A549 (cell line): Measurements from ENCODE around the gene SFRP2. TPM values are rescaled to one million over a fixed set of nuclear protein-coding genes. Genes with fewer than 3 reads are reported as not detected.

Experiments used
- ATAC-seq, 2 experiments: fragments of 200-7000 bp in 1 of 2; fragments of >200 bp in 1 of 2; cut with Nextera tagmentation in 1 of 2; cut with Tn5 transposase in 1 of 2; 3 replicates each; pipeline versions ENCODE4 v1.8.0 to v1.9.1; 2018 to 2020; ENCODE audit warnings: mild to moderate bottlenecking in 1 of 2, moderate library complexity in 1 of 2
- CTCF ChIA-PET: fragments of 300-600 bp; sonication (Branson Sonifier 250); formaldehyde crosslinking; extraction: SDS; loops from one replicate; lab custom pipeline; 2021; ENCODE audit warnings: antibody characterized with exemption, inconsistent platforms; lab: Yijun Ruan, JAX
- POLR2A ChIA-PET: fragments of 350-600 bp; formaldehyde crosslinking; extraction: SDS; loops from one replicate; lab custom pipeline; 2021; ENCODE audit warnings: antibody characterized with exemption, inconsistent platforms; lab: Yijun Ruan, JAX
- DNase-seq, 2 experiments: peaks; one replicate each; pipeline versions ENCODE4 v3.0.0 to v3.0.0-alpha.2; 2011 to 2016; ENCODE audit warnings: low read depth in 1 of 2, low spot score in 1 of 2
- FAIRE-seq: peaks from 2 replicates; lab custom pipeline; 2011; peaks lifted over from hg19 to GRCh38; lab: Jason Lieb, UNC
- H3K27ac ChIP-seq, 2 experiments: fragments of >200 bp; sonication (Bioruptor Twin); formaldehyde crosslinking; 3 replicates each; pipeline ENCODE4 v1.5.1; 2016 to 2017
- H3K4me1 ChIP-seq: fragments of >200 bp; sonication (Bioruptor Twin); formaldehyde crosslinking; 3 replicates; pipeline ENCODE4 v1.6.1; 2016
- H3K4me2 ChIP-seq: fragments of >200 bp; sonication (Bioruptor Twin); formaldehyde crosslinking; 3 replicates; pipeline ENCODE4 v1.6.1; 2016
- H3K4me3 ChIP-seq: fragments of >200 bp; sonication (Bioruptor Twin); formaldehyde crosslinking; 3 replicates; pipeline ENCODE4 v1.5.1; 2016
- H3K9me3 ChIP-seq: fragments of >200 bp; sonication (Bioruptor Twin); formaldehyde crosslinking; 3 replicates; pipeline ENCODE4 v1.6.1; 2016
- ATOH8 ChIP-seq: fragments of 250-450 bp; sonication (Bioruptor Pico); IDR thresholded peaks from 2 replicates; pipeline ENCODE4 v1.5.0; 2020; ENCODE audit warnings: low read depth, mild to moderate bottlenecking, moderate library complexity
- BCL3 ChIP-seq: fragments of >200 bp; sonication (Bioruptor Twin); formaldehyde crosslinking; IDR thresholded peaks from 3 replicates; pipeline ENCODE4 v1.6.1; 2016
- CEBPB ChIP-seq, 2 experiments: fragments of >200 bp in 1 of 2; sonication (Bioruptor Twin) in 1 of 2; formaldehyde crosslinking in 1 of 2; IDR thresholded peaks; 2 replicates each; pipeline ENCODE4 v1.6.1; 2012 to 2016
- E2F6 ChIP-seq: IDR thresholded peaks from 2 replicates; pipeline ENCODE4 v1.6.1; 2012; ENCODE audit warnings: low read depth, borderline replicate concordance
- EP300 ChIP-seq, 2 experiments: fragments of >200 bp; sonication (Bioruptor Twin); formaldehyde crosslinking; IDR thresholded peaks; 2 replicates in 1 of 2; 3 replicates in 1 of 2; pipeline ENCODE4 v1.6.1; 2016 to 2017
- FOSB ChIP-seq: fragments of 250-450 bp; sonication (Bioruptor Pico); IDR thresholded peaks from 2 replicates; pipeline ENCODE4 v1.5.0; 2020; ENCODE audit warnings: mild to moderate bottlenecking, moderate library complexity
- FOXS1 ChIP-seq: fragments of 250-450 bp; sonication (Bioruptor Pico); IDR thresholded peaks from 2 replicates; pipeline ENCODE4 v1.5.0; 2020; ENCODE audit warnings: mild to moderate bottlenecking, moderate library complexity
- HDAC2 ChIP-seq: fragments of 200-600 bp; sonication (generic); IDR thresholded peaks from 2 replicates; pipeline ENCODE4 v1.6.1; 2016
- HEYL ChIP-seq: fragments of 250-450 bp; sonication (Bioruptor Pico); IDR thresholded peaks from 2 replicates; pipeline ENCODE4 v1.8.0; 2021; ENCODE audit warnings: mild to moderate bottlenecking, moderate library complexity
- HOXB13 ChIP-seq: fragments of 250-450 bp; sonication (Bioruptor Pico); IDR thresholded peaks from 2 replicates; pipeline ENCODE4 v1.5.0; 2020; ENCODE audit warnings: low read depth, mild to moderate bottlenecking, moderate library complexity
- MAFK ChIP-seq: fragments of 450-650 bp; IDR thresholded peaks from 2 replicates; pipeline ENCODE4 v1.6.1; 2014; ENCODE audit not compliant: partially characterized antibody
- MAX ChIP-seq: IDR thresholded peaks from 2 replicates; pipeline ENCODE4 v1.6.1; 2012
- MAZ ChIP-seq: fragments of 150-350 bp; IDR thresholded peaks from 2 replicates; pipeline ENCODE4 v1.6.1; 2014; ENCODE audit warnings: antibody characterized with exemption, low read depth, low read length, borderline replicate concordance
- NFE2L2 ChIP-seq: fragments of 150-350 bp; conservative IDR thresholded peaks from 2 replicates; pipeline ENCODE4 v1.6.1; 2014; ENCODE audit warnings: low read length
- NPAS2 ChIP-seq: fragments of 250-450 bp; sonication (Bioruptor Pico); IDR thresholded peaks from 2 replicates; pipeline ENCODE4 v1.8.0; 2022; ENCODE audit warnings: mild to moderate bottlenecking, moderate library complexity, borderline replicate concordance
- NR3C1 ChIP-seq: fragments of >200 bp; sonication (Bioruptor Twin); formaldehyde crosslinking; IDR thresholded peaks from 3 replicates; pipeline ENCODE4 v1.6.1; 2017
- PBX3 ChIP-seq: IDR thresholded peaks from 2 replicates; pipeline ENCODE4 v1.6.1; 2012
- POLR2A ChIP-seq: IDR thresholded peaks from 2 replicates; pipeline ENCODE4 v1.6.1; 2012; ENCODE audit warnings: mild to moderate bottlenecking, low read length
- POLR2AphosphoS2 ChIP-seq: conservative IDR thresholded peaks from 2 replicates; pipeline ENCODE4 v1.6.1; 2012; ENCODE audit warnings: low read length, improper control_type of control experiment, inconsistent platforms
- RAD21 ChIP-seq, 2 experiments: fragments of >200 bp in 1 of 2; sonication (Bioruptor Twin) in 1 of 2; formaldehyde crosslinking in 1 of 2; IDR thresholded peaks in 1 of 2; conservative IDR thresholded peaks in 1 of 2; 2 replicates in 1 of 2; 3 replicates in 1 of 2; pipeline ENCODE4 v1.6.1; 2012 to 2018; ENCODE audit warnings: inconsistent platforms in 1 of 2
- RARB ChIP-seq: fragments of 250-450 bp; sonication (Bioruptor Pico); IDR thresholded peaks from 2 replicates; pipeline ENCODE4 v1.8.0; 2021; ENCODE audit warnings: mild to moderate bottlenecking, moderate library complexity
- REST ChIP-seq: fragments of 200-600 bp; sonication (generic); IDR thresholded peaks from 2 replicates; pipeline ENCODE4 v1.6.1; 2016; ENCODE audit warnings: antibody characterized with exemption, mild to moderate bottlenecking, moderate library complexity
- RNF2 ChIP-seq: fragments of 200-600 bp; sonication (generic); IDR thresholded peaks from 2 replicates; pipeline ENCODE4 v1.6.1; 2016; ENCODE audit warnings: low read depth, mild to moderate bottlenecking, antibody characterized with exemption, moderate library complexity, borderline replicate concordance
- SMC3 ChIP-seq: fragments of >200 bp; sonication (Bioruptor Twin); formaldehyde crosslinking; IDR thresholded peaks from 3 replicates; pipeline ENCODE4 v1.6.1; 2018; ENCODE audit warnings: inconsistent platforms
- SREBF2 ChIP-seq: fragments of 450-650 bp; IDR thresholded peaks from 2 replicates; pipeline ENCODE4 v1.6.1; 2014; ENCODE audit warnings: mild to moderate bottlenecking, moderate library complexity
- TP53 ChIP-seq: fragments of 250-450 bp; sonication (Bioruptor Pico); IDR thresholded peaks from 2 replicates; pipeline ENCODE4 v1.5.0; 2021; ENCODE audit warnings: mild to moderate bottlenecking, moderate library complexity
- USF2 ChIP-seq: fragments of 450-650 bp; IDR thresholded peaks from 2 replicates; pipeline ENCODE4 v1.6.1; 2014; ENCODE audit warnings: antibody characterized with exemption
- WGBS: methylation state at CpG from one replicate; pipeline ENCODE4 v1.1.6; 2017; ENCODE audit errors: missing lambda C conversion rate; 5-methylcytosine and 5-hydroxymethylcytosine counted together
- polyA plus RNA-seq, 4 experiments: library from polyadenylated mRNA; depleted of rRNA in 3 of 4; stranded (reverse); fragments of >200 nt; fragmentation: RNase III in 1 of 4; extraction: RNeasy Plus Mini Kit Qiagen cat#74134 plus additional on column Dnase treatment in 1 of 4; gene quantifications; 2 replicates in 3 of 4; 3 replicates in 1 of 4; pipeline ENCODE4 v1.2.3, GENCODE V29; 2011 to 2017

Gene SFRP2
- polyA plus RNA-seq, 2 of the 4 experiments (the other 2 are of a cell fraction), result not detected

- H3K27ac ChIP-seq, result no peak overlapping the region
- no peak for ATAC-seq
- DNase-seq, result no peak
- no peak for FAIRE-seq
- no peaks in the 10 kb centered on the region for H3K4me1 ChIP-seq
- TF ChIP-seq RAD21 (conservative IDR thresholded peaks at IDR 0.05 in 1 of 2, IDR thresholded peaks at IDR 0.05 in 1 of 2) (no peak), MAZ (no peak), RARB (no peak), MAFK (peak; percentile 94), NFE2L2 (no peak), HDAC2 (no peak)
- no peaks in the 10 kb centered on the region for H3K9me3 ChIP-seq
- no peak overlapping the region for H3K4me3 ChIP-seq
- no peak overlapping the region for H3K4me2 ChIP-seq
- CTCF ChIA-PET, result no interaction called here
- POLR2A ChIA-PET, result no interaction called here
- 33% methylated on average over 3 of the region's 3 CpGs for WGBS
These were observed 15.8 kb upstream of the SFRP2 start for GRCh38 chr4:153804722-153805121.

- Histone ChIP-seq H3K4me1 (no peaks in the 10 kb centered on the region), H3K4me2 (no peak overlapping the region), H3K4me3 (no peak overlapping the region), H3K27ac (no peak overlapping the region), H3K9me3 (no peaks in the 10 kb centered on the region)
- no peak for DNase-seq
- POLR2A ChIA-PET, result no interaction called here
- WGBS, result 0% methylated on average over 2 of the region's 2 CpGs
- CTCF ChIA-PET, result interaction anchor here (0.6 kb wide), 1 partner anchor 368 kb away, joined by 4 read pairs; no protein-coding TSS in a partner anchor
- TF ChIP-seq ATOH8 (no peak), BCL3 (no peak), HEYL (no peak), NR3C1 (no peak), HOXB13 (CRISPR knock-in tag) (no peak), PBX3 (no peak), MAX (no peak), NPAS2 (CRISPR knock-in tag) (no peak), FOSB (CRISPR knock-in tag) (no peak), CEBPB (IDR thresholded peaks at IDR 0.05) (no peak), SMC3 (no peak), POLR2AphosphoS2 (no peak), RNF2 (no peak), TP53 (no peak)
- FAIRE-seq, result no peak
- ATAC-seq, result no peak
These were observed 10.8 kb upstream of the SFRP2 start for GRCh38 chr4:153799694-153800074.

- CTCF ChIA-PET, result no interaction called here
- TF ChIP-seq E2F6 (no peak), FOXS1 (CRISPR knock-in tag) (no peak), POLR2A (no peak), REST (no peak), SREBF2 (no peak), EP300 (IDR thresholded peaks at IDR 0.05) (no peak), USF2 (no peak), HDAC2 (no peak)
- no peaks in the 10 kb centered on the region for H3K4me1 ChIP-seq
- no peak overlapping the region for H3K4me2 ChIP-seq
- WGBS, result 20% methylated on average over 3 of the region's 3 CpGs
- DNase-seq (no peak), FAIRE-seq (no peak), ATAC-seq (no peak)
- POLR2A ChIA-PET, result no interaction called here
- H3K9me3 ChIP-seq, result no peaks in the 10 kb centered on the region
- H3K4me3 ChIP-seq, result no peak overlapping the region
- no peak overlapping the region for H3K27ac ChIP-seq
These were observed 10.2 kb upstream of the SFRP2 start for GRCh38 chr4:153798901-153799693.
